Activated CD8-positive, alpha-beta memory T cell treated with anti-CD3 and anti-CD28 coated beads, Interleukin-2, amount 50 U/mL, for 24 hours (primary cell): ENCODE results near the gene ADAMTS20.

Experiments
- DNase-seq: peaks from one replicate; pipeline ENCODE4 v3.0.0-alpha.2; 2020; ENCODE audit errors: extremely low read depth

ADAMTS20 gene

GRCh38 chr12:43493261-43493797 lies 58.7 kb downstream of the ADAMTS20 start:
- DNase-seq: no peak

GRCh38 chr12:43482311-43483085 lies 69.5 kb downstream of the ADAMTS20 start:
- no peak for DNase-seq

DNA sequence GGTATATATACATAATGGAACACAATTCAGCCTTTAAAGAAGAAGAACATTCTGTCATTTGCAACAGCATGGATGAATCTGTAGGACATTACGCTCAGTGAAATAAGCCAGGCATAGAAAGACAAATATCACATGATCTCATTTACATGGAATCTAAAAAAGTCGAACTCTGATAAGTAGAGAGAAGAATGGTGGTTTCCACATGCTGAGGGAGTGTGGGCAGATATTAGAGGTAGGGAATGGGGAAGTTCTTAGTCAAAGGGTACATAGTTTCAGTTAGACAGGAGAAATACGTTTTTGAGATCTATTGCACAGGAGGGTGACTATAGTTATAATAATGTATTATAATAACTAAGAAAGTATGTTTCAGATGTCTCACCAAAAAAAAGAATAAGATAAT lies 71.4 kb downstream of the ADAMTS20 start:
- no peak for DNase-seq

- no peak for DNase-seq
Observed at GRCh38 chr12:43462741-43463140, 89.3 kb downstream of the ADAMTS20 start.

GRCh38 chr12:43462080-43462479 lies 89.9 kb downstream of the ADAMTS20 start:
- no peak for DNase-seq

DNA sequence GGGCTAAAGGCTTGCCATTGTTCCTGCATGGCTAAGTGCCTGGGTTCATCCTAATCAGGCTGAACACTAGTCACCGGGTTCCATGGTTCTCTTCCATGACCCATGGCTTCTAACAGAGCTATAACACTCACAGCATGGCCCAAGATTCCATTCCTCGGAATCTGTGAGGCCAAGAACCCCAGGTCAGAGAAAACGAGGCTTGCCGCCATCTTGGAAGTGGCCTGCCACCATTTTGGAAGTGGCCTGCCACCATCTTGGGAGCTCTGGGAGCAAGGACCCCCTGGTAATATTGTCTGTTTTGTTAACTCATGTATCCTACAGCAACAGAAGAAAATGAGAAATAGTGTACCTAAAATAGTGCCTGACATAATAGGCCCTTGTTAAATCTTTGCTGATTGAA lies 92.7 kb downstream of the ADAMTS20 start:
- DNase-seq: no peak

- no peak for DNase-seq
Observed at GRCh38 chr12:43453761-43454160, 98.2 kb downstream of the ADAMTS20 start.

- DNase-seq: peak; percentile 20
Observed at GRCh38 chr12:43444940-43445564, 107.0 kb downstream of the ADAMTS20 start.

DNA sequence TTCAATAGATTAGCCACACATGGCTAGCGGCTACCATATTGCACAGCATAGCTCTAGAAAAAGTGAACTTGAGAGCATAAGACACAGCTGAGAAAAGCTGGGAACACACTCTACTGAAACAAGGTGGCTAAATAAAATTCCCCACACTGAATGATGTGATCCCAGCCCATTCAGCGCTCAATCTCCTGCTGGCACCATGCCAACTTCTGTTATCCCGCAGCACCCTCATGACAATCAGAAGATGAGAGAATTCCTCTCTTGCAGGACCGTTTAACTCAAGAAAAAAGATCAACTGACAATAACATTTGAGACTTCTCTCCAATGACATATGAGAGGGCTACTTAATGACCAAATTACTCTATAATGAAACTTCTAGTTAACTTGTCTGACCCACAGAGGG lies 115.4 kb downstream of the ADAMTS20 start:
- DNase-seq: no peak

GRCh38 chr12:43434614-43435013 lies 117.4 kb downstream of the ADAMTS20 start:
- DNase-seq: no peak

DNA sequence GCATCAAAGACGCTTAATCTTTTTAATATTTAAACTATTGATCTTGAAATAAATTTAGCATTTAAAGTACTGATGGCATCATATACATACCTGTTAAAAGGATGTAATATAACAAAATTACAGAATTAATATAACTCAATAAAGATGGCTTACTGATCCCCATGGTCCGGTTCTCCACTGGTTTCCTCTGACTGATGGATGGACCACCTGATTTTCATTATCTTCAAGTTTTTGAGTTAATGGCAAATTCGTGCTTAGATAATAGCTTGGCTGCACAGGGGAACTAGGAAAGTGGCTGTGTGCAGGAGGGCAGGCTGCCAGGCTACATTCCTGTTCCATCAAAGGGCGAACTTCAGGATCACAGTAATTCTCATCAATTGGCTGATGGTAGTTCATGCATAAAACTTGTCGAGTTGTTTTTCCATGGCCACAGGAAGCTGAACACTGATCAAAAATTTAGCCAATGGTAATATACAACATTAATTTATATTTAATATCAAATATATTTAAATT lies 123.9 kb downstream of the ADAMTS20 start:
- no peak for DNase-seq

DNA sequence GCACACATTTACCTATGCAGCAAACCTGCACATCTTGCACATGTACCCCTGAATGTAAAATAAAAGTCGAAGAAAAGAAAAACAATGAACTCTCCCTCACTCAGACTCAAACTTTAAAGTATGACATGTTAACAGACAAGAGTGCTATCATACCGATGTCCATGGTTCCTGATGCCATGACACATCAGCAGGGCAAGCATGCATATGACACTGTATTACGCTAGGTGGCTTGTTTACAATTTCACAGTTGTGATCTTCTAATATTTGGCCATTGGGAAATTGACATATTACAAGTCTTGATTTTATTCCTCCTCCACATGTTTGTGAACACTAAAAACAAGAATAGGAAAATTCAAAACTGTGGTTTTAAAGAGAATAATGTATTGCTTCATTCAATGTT lies 126.6 kb downstream of the ADAMTS20 start:
- no peak for DNase-seq

GRCh38 chr12:43416981-43417380 lies 135.0 kb downstream of the ADAMTS20 start:
- no peak for DNase-seq

DNA sequence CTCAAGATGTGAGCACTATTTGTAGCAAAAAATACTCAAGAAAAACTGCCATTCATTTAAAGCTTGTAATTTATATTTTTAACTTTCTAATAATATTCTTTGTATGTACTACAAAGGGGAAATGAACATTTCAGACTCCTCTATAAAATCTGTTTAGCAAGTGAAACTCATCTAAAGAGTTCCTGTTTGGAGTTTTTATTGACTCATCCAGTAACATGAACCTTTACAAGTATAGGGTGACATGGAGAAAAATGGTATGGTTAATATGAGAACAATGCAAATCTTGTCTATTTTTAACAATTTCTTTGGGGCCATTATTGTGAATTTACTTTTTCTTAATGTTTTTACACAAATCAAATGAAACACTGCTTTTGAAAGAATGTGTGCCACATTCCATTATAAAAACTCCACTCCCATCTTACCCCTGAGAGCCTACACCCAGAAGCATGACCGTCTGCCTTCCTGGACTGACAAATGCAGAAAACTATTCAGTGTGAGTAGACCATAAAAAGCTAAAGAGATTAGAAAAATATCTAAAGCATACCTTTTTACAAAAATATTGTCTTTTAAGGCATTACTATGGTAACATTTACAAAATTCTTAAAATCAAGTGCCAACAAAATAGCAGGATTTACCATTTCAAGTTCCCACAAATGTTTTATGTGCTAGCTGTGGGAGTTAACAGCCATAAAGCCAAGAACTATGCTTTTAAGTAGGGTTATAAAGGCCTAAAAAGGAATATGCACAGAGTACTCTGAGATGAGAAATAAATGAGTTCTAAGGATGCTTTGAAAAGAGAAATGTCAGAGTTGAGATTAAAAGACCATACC lies 144.0 kb downstream of the ADAMTS20 start:
- DNase-seq: no peak

- DNase-seq: no peak
Observed at GRCh38 chr12:43406801-43407200, 145.2 kb downstream of the ADAMTS20 start.

GRCh38 chr12:43402436-43402835 lies 149.6 kb downstream of the ADAMTS20 start:
- DNase-seq: no peak

DNA sequence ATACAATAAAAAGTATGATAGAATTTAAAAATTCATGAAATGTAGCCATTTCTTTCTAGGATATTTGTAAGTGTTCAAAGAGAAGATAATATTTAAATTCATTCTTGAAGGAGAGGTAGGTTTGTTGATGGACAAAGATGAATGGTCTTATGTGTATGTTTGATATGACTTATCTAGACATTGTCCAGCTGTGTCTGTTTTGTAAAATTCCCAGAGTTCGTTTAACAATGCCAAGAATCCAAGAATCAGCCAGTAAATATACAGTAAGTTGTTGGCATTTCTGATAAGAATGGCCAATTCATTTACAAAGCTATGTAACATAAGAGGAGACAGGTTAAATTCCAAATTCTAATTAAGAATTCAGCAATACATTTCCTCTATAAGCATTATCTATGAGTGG lies 150.9 kb downstream of the ADAMTS20 start:
- no peak for DNase-seq

DNA sequence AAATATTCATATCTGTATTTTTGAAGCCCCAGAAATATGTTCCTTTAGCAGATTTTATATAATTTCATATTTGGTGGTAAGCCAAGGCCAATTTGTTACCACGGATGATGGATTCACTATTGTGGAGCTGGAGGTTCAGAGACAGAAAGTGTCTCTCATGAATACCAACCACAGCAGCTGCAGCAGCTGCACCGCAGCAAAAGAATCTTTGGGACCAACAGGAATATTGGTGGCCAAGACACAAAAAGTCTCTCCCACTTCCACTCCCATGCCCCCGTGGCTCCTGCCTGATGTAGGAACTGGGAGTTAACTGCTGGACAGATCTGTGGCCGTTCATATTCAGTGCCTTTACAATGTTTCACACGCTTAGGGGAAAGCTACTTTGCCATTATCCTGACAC lies 155.3 kb downstream of the ADAMTS20 start:
- DNase-seq: no peak

GRCh38 chr12:43392116-43392515 lies 159.9 kb downstream of the ADAMTS20 start:
- no peak for DNase-seq

DNA sequence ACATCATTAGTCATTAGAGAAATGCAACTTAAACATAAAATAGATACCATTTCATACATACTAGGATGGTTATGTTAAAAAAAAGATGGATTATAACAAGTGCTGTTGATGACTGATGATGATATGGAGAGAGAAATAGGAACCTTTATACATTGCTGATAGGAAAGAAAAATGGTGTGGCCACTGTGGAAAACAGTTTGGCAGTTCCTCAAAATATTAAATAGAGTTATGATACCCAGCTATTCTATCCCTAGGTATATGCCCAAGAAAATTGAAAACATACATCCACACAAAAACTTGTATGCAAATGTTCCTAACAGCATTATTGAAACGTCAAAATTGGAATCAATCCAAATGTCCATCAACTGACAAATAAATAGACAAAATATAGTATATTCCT lies 170.1 kb downstream of the ADAMTS20 start:
- DNase-seq: no peak

- DNase-seq: no peak
Observed at GRCh38 chr12:43378448-43378847, 173.6 kb downstream of the ADAMTS20 start.

DNA sequence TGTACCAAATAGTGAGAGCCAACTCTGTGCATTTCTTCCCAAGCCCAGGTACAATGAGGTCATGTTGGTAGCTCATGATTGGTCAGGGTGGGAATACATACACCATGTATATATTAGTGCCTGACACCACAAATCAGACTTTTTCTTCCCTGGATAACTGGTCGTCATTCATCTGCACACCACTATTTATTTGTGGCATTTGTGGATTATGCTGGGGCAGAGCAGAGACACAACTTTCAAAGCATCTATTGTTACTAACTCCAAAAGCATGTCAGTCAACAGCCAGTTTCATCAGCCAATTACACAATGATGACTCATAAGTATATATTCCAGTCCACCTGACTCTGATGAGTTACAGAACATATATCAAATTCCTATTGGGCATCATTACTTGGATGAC lies 181.7 kb downstream of the ADAMTS20 start:
- DNase-seq: no peak
